ENCODE measurements around the gene RUVBL1.

RUVBL1 gene

GRCh38 chr3:128081226-128081625 is 42.4 kb downstream of the RUVBL1 start:
- no peak for DNase-seq

- no peak for DNase-seq
Measured at GRCh38 chr3:128080323-128081080, 43.1 kb downstream of the RUVBL1 start.

- DNase-seq, result no peak
Measured at GRCh38 chr3:128079823-128080222, 43.8 kb downstream of the RUVBL1 start.

- no peak for DNase-seq
Measured at GRCh38 chr3:128078875-128079274, 44.7 kb downstream of the RUVBL1 start.

GRCh38 chr3:128078322-128078721 is 45.3 kb downstream of the RUVBL1 start:
- DNase-seq, result no peak

- no peak for DNase-seq
Measured at GRCh38 chr3:128077665-128078064, 45.9 kb downstream of the RUVBL1 start.

GRCh38 chr3:128077202-128077624 is 46.4 kb downstream of the RUVBL1 start:
- DNase-seq, result no peak

GRCh38 chr3:128076483-128077201 is 47.0 kb downstream of the RUVBL1 start:
- no peak for DNase-seq

- no peak for DNase-seq
Measured at GRCh38 chr3:128075522-128076482, 47.8 kb downstream of the RUVBL1 start.

- DNase-seq, result no peak
Measured at GRCh38 chr3:128074851-128075521, 48.6 kb downstream of the RUVBL1 start.

- no peak for DNase-seq
Measured at GRCh38 chr3:128073807-128074206, 49.8 kb downstream of the RUVBL1 start.

- DNase-seq, result no peak
Measured at GRCh38 chr3:128073185-128073725, 50.4 kb downstream of the RUVBL1 start.

GRCh38 chr3:128072454-128073184 is 51.0 kb downstream of the RUVBL1 start:
- DNase-seq, result no peak

GRCh38 chr3:128071771-128072453 is 51.7 kb downstream of the RUVBL1 start:
- no peak for DNase-seq

- no peak for DNase-seq
Measured at GRCh38 chr3:128070898-128071591, 52.6 kb downstream of the RUVBL1 start.

GRCh38 chr3:128069271-128069670 is 54.3 kb downstream of the RUVBL1 start:
- DNase-seq, result no peak

GRCh38 chr3:128068156-128068620 is 55.4 kb downstream of the RUVBL1 start:
- peak; percentile 80 for DNase-seq

GRCh38 chr3:128067489-128067888 is 56.1 kb downstream of the RUVBL1 start:
- peak; percentile 41 for DNase-seq

- DNase-seq, result no peak
Measured at GRCh38 chr3:128066676-128067075, 56.9 kb downstream of the RUVBL1 start.

- DNase-seq, result peak; percentile 36
Measured at GRCh38 chr3:128066114-128066513, 57.5 kb downstream of the RUVBL1 start.
